Measurements from ENCODE around the gene ANO1. TPM values are rescaled to one million over a fixed set of nuclear protein-coding genes. Genes with fewer than 3 reads are reported as not detected.

Gene ANO1
- total and polyA plus RNA-seq, 2 of the 8 experiments (the other 6 are each of a cell fraction or from before 2014, with no cell fraction given) = 4.7 to 5.0 TPM

Small RNA genes lying within 50 kb of the gene (small RNA-seq; reads per million reads assigned to genes)
- gene RNU6-1175P (ENCODE audit: insufficient read depth) = not detected

Other genes starting within 250 kb of the ANO1 start
- gene FADD, start 125.0 kb downstream of the ANO1 start, total RNA-seq (2021; fragmentation: NEBNext Ultra II Directional; extraction: Animal tissue kit (Norgen Biotek cat#: 25700)) = 43.8 and 43.9 TPM in 2 replicates
- 29.0 and 37.4 TPM in 2 replicates for gene FADD, start 125.0 kb downstream of the ANO1 start, polyA plus RNA-seq (2011; rRNA removed)
- gene PPFIA1, start 192.4 kb downstream of the ANO1 start, total RNA-seq (2021; fragmentation: NEBNext Ultra II Directional; extraction: Animal tissue kit (Norgen Biotek cat#: 25700)) = 73.2 and 73.5 TPM in 2 replicates
- 44.3 and 54.4 TPM in 2 replicates for gene PPFIA1, start 192.4 kb downstream of the ANO1 start, polyA plus RNA-seq (2011; rRNA removed)